Stimulated activated CD4-positive, alpha-beta T cell treated with anti-CD3 and anti-CD28 coated beads, Interleukin-4, amount 100 ng/mL, for 1 hour (primary cell): ENCODE results near the gene MICALL2.

ENCODE experiments used
- DNase-seq: peaks from one replicate; pipeline ENCODE4 v3.0.0-alpha.2; 2020

The MICALL2 gene

GRCh38 chr7:1411414-1411813, 47.9 kb downstream of the MICALL2 start:
- no peak for DNase-seq

GRCh38 chr7:1410992-1411391, 48.3 kb downstream of the MICALL2 start:
- no peak for DNase-seq

DNA sequence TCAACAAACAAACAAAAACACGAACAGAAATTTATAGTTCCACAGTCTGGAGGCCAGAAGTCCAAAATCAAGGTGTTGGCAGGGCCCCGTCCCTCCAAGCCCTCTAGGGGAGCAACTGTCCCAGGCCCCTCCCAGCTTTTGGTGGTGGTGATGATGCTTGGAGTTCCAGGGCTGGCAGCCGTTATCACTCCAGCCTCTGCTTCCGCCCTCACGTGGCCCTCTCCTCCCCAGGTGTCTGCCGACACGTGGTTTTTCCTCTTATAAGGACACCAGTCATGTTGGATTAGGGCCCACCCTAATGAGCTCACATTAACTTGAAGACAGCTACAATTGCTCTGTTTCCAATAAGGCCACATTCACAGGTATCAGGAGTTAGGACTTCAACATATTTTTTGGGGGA, 49.7 kb downstream of the MICALL2 start:
- DNase-seq, result no peak

DNA sequence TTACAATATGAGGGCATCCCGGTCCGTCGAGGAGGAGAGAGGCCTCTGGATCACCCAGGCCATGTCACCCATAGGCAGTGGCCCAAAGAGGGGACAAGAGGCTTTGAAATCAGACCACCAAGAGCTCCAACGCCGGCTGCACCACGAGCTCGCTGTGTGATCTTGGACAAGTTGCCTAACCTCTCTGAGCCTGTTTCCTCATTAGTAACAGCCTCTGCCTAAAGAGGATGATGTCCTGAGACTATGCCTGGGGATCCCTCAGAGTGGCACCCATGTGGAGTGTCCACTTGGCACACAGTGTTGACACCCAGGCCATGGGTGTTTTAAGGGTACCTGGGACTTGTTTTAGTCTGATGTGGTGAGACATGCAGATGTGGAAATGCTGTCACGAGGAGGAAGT, 50.8 kb downstream of the MICALL2 start:
- no peak for DNase-seq

GRCh38 chr7:1407892-1408291, 51.4 kb downstream of the MICALL2 start:
- DNase-seq, result no peak

GRCh38 chr7:1404898-1405548, 54.2 kb downstream of the MICALL2 start:
- DNase-seq, result no peak

- no peak for DNase-seq
Observed at GRCh38 chr7:1404460-1404809, 54.8 kb downstream of the MICALL2 start.

- no peak for DNase-seq
Observed at GRCh38 chr7:1403638-1404459, 55.4 kb downstream of the MICALL2 start.

- DNase-seq, result no peak
Observed at GRCh38 chr7:1402791-1403637, 56.3 kb downstream of the MICALL2 start.

- no peak for DNase-seq
Observed at GRCh38 chr7:1402110-1402790, 57.0 kb downstream of the MICALL2 start.

DNA sequence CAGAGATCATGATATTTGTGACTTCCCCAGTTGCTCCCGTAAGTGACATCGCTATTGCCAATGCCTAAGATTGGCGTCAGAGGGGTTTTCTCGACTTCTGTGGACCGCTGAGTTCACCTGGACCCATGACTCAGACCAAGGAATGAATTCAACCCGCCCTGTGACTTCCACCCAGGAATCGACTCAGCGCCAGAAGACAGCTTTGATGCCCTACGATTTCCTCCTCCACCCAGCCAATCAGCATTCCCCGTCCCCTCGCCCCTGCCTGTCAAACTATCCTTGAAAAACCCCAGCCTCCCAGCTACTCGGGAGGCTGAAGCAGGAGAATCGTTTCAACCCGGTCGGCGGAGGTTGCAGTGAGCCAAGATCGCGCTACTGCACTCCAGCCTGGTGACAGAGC, 58.3 kb downstream of the MICALL2 start:
- DNase-seq, result no peak

DNA sequence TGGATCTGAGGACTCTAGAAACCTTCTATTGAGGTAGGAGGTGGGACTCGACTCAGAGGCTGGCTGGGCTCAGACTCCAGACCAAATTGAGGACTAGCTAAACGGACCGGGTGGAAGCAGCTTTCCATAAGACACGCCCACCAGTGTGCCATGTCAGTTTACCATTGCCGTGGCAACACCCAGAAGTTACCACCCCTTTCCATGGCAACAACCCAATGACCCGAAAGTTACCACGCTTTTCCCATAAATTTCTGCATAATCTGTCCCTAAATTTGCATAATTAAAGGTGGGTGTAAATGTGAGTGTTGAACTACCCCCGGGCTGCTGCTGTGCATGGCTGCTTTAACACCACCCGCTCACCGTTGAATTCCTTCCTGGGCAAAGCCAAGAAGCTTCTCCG, 58.9 kb downstream of the MICALL2 start:
- no peak for DNase-seq

- DNase-seq, result no peak
Observed at GRCh38 chr7:1397491-1398327, 61.6 kb downstream of the MICALL2 start.

GRCh38 chr7:1396195-1396594, 63.1 kb downstream of the MICALL2 start:
- DNase-seq, result no peak

DNA sequence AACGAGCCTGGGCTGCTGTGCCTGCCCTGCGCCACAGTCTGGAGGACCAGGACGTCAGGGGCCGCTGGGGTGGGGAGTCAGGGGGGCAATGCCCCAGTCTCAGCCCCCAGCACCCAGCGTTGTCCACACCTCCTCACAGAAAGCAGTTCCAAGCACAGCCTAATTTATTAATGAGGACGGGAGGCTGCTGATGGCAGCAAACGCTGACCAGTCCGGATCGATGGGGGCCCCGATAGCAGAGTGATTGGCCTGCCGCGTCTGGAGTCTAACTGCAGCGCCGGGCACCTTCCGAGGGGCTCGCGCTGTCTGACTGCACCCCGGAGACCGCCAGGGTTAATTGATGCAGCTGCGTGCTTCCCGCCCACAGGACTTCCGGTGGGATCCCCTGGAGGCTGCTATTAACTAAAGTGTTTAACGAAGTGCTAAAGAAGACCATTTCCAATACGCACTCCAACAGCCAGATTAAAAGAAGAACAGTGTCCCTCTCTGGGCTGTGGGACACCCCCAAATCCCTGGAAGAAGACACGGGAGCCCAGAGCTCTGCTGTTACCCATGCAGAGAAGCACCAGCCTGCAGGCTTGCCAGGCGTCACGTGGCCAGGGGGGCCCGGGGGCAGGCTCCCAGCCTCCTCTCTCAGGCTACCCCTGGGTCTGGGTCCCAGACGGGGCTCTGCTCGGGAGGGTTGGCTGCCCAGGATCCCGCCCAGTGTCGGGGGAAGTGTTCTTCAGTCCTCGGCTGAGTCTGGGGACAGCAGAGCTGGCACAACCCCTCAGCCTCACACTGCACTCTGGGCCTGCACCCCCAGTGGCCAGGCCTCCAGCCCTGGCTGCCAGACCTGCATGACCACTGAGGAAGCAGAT, 63.8 kb downstream of the MICALL2 start:
- no peak for DNase-seq

GRCh38 chr7:1394371-1394770, 64.9 kb downstream of the MICALL2 start:
- DNase-seq, result no peak

DNA sequence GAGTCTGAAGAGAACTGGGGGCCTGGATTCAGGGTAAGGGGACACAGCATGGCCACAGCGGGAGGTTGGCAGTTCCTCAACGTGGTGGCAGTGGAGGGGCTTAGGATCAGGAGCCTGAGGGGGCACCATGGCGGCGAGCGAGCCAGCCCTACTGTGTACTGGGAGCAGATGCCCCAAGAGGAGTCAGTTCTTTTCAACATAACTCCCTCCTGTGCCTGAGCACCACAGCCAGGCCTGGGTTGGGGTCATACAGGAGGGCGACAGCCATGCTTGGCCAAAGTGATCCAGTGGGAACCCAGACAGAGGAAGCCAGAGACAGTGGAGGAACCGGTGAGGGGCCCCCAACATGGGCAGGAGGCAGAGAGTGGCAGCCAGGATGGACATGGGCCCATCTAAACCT, 65.8 kb downstream of the MICALL2 start:
- no peak for DNase-seq

GRCh38 chr7:1392556-1392955, 66.7 kb downstream of the MICALL2 start:
- no peak for DNase-seq

- DNase-seq, result no peak
Observed at GRCh38 chr7:1391449-1391848, 67.8 kb downstream of the MICALL2 start.

DNA sequence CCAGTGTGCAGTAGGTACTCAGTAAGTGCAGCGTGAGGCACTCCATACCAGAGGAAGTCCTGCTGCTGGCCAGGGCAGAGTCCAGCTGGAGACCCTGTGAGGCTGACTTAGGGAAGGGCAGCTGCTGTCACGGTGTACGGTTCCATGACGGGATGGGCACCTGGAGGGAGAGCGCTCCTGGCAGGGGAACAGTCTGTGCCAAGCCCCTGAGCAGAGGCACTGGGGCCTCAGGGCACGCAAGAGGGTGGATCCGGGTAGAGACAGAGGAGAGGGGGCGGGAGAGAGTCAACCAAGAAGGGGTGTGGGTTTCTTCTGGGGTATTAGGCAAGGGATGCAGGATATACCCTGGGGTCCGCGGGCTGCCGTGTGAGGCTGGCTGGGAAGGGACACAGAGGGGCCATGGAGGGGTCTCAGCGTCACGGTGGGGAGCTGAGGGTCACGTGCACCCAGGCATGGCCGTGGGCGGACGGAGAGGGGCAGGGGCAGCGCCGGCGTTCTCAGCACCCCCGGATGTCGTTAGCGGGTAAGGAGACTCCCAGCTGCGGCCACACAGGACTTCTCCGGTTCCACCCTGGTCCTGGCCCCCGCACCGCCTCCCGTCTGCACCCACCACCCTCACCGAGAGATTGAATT, 70.5 kb downstream of the MICALL2 start:
- DNase-seq, result no peak
